ENCODE results near the gene PRM2.

The PRM2 gene

GRCh38 chr16:11242658-11243057 lies 33.6 kb downstream of the PRM2 start:
- no peak for DNase-seq

DNA sequence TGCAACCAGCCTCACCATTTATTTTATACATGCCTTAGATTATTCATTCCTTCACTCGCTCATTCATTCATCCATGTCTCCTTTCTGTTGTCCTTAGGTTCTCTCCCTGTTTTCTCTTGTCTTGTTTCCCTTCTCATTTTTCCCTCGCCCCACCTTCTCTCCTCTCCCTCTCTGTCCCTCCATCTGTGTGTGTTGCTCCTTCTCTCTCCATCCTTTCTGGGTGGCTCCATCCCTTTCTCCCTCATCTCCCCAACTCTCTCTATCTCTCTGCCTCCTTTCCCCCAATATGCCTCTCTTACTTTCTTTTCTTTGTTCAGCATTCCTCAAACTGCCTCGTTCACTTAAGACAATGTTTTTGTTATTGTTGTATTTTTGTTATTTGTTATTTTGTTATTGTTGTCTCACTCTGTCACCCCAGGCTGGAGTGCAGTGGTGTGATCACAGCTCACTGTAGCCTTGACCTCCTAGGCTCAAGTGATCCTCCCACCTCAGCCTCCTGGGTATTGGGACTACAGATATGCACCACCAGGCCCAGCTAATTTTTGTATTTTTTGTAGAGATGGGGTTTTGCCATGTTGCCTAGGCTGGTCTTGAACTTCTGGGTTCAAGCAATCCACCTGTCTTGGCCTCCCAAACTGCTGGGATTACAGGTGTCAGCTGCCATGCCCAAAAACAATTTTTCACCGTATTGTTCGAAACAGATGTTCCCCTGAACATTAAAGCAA lies 34.6 kb downstream of the PRM2 start:
- no peak for DNase-seq

DNA sequence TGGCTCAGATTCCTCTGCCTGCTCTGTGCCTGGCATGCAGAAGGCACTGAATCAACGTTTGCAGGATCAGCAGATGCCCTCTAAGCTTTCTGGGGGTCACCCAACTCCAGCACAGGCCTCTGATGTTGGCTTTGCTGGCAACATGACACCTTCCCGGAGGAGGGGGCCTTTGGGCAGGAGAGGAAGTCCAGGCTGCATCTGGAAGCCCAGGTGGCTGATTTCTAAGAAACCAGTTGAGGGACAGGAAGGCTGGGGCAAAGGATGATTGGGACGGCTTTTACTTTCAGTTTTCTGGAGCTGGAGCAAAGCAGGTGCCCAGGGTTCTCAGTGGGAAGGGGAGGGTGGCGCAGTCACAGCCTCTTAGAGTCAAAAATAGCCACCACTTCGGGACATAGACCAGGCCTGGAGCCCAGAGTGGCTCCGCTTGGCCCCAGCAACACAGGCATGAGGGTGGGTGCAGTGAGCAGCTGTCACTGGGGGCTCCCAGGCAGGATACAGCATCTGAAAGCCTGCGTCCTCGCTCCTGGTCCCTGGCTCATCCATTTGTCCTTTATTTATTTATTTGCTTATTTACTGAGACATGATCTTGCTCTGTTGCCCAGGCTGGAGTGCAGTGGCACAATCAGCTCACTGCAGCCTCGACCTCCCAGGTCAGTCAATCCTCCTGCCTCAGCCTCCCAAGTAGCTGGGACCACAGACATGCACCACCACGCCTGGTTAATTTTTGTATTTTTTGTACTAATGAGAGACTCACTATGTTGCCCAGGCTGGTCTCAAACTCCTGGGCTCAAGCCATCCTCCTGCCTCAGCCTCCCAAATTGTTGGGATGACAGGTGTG lies 35.4 kb downstream of the PRM2 start:
- DNase-seq, result no peak

DNA sequence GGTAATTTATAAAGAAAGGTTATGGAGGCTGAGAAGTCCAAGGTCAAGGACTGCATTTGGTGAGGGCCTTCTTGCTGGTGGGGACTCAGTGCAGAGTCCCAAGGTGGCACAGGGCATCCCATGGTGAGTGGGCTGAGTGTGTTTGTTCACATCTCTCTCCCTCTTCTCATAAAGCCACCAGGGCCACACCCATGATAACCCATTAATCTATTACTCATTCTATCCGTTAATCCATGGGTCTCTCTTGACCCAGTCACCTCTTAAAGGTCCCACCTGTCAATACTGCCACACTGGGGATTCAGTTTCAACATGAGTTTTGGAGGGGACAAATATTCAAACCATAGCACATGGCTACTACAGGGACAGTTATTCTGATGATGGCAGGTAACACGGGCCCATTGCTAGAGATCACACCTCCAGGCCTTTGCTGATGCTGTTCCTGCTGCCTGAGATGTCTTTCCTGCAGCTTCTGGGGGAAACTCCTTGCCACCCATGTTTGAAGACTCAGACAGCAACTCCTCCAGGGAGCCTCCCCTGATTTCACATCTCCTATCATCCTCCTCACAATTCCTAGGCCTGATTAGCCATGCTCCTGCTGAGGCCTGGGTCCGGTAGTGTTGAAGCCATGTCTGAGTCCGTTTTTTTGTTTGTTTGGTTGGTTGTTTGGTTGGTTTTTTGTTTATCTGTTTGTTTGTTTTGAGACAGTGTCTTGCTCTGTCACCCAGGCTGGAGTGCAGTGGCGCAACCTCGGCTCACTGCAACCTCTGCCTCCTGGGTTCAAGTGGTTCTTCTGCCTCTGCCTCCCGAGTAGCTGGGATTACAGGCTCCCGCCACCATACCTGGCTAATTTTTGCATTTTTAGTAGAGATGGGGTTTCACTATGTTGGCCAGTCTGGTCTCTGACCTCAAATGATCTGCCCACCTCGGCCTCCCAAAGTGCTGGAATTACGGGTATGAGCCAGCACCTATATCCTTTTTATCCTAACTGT lies 36.3 kb downstream of the PRM2 start:
- no peak for DNase-seq

GRCh38 chr16:11238272-11239202 lies 37.7 kb downstream of the PRM2 start:
- DNase-seq, result no peak

- DNase-seq, result peak; percentile 18
These were observed 39.6 kb downstream of the PRM2 start for GRCh38 chr16:11236461-11237254.

DNA sequence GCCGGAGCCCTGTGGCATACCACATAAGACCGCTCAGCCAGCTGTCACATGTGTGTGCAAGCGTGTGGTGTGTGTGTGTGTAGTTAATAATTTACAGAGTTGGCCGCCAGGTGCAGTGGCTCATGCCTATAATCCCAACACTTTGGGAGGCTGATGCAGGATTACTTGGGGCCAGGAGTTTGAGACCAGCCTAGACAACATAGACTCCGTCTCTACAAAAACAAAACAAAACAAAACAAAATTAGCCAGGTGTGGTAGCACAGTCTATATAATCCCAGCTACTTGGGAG lies 40.6 kb downstream of the PRM2 start:
- DNase-seq, result no peak

DNA sequence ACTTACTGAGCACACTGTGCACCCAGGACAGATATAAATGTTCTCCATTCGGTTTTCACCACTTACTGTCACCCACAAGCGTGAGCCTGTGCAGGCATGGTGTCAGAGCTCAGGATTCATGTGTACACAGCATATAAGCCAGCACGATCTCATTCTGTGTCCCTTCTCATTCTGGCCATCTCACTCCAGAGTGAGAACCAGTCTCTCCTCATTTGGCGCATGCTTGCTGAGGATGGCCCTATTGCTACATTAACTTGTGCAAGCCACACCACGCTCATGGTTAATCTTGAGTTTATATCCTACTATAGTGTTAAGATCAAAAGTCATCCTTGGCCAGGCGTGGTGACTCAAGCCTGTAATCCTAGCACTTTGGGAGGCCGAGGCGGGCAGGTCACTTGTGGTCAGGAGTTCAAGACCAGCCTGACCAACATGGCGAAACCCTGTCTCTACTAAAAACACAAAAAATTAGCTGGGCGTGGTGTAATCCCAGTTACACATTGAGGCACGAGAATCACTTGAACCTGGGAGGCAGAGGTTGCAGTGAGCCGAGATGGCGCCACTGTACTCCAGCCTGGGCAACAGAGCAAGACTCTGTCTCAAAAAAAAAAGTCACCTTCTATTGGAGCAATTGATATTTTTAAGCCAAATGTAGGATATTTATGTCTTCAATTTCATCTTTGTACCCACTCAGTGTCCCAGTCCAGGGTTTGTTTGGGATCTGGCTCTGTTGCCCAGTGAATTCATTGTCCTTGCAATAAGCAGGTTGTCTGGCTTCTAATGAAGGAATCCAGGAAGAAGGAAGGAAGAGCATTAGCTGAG lies 41.2 kb downstream of the PRM2 start:
- peak; percentile 87 for DNase-seq

DNA sequence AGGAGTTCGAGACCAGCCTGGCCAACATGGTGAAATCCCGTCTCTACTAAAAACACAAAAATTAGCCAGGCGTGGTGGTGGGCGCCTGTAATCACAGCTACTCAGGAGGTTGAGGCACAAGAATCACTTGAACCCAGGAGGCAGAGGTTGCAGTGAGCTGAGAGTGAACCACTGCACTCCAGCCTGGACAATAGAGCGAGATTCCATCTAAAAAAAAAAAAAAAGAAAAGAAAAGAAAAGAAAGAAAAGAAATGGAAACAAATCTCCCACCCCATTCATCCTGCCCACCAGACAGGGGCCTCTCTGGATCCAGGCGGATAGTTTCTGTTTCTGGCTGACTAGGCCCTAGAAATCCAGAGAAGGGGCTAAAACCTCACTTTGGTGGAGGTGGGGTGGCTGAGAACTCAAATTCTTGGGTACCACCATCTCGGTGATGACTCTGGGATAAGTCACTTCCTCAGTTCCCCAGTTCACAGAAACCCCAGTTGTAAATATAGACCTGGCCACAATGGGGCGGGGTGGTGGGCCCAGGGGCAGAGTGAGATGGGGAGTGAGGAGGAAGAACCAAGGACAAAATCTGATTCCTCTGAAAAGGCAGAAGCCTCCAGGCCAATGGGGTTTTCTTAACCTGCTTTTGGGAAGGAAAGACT lies 42.4 kb downstream of the PRM2 start:
- peak; percentile 69 for DNase-seq

- no peak for DNase-seq
These were observed 43.2 kb downstream of the PRM2 start for GRCh38 chr16:11232852-11233726.

GRCh38 chr16:11232302-11232851 lies 43.9 kb downstream of the PRM2 start:
- DNase-seq, result no peak

GRCh38 chr16:11231367-11231970 lies 44.8 kb downstream of the PRM2 start:
- no peak for DNase-seq

GRCh38 chr16:11229906-11230305 lies 46.4 kb downstream of the PRM2 start:
- DNase-seq, result no peak

DNA sequence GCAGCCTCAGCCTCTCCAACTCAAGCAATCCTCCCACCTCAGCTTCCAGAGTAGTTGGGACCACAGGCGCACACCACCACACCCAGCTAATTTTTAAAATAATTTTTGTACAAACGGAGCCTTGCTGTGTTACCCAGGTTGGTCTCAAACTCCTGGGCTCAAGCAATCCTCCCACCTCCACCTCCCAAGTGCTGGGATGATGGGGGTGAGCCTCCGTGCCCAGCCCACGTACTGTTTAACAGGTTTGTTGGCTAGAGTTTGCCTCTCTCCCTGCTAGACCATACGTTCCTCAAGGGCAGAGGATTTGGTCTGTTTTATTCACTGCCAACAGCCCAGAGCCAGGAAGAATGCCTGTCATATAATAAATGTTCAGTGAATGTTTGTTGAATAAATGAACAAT lies 46.8 kb downstream of the PRM2 start:
- no peak for DNase-seq

- no peak for DNase-seq
These were observed 50.4 kb downstream of the PRM2 start for GRCh38 chr16:11225677-11226549.

Data from HCEC 1CT (cell line).